Measurements from ENCODE around the gene TMEM130.

TMEM130 gene

GRCh38 chr7:98828368-98828767, 41.4 kb downstream of the TMEM130 start:
- no peaks in the 10 kb centered on the region for H3K36me3 ChIP-seq (ENCODE audit: control insufficient read depth, insufficient read depth, low read length)
- no peak overlapping the region for H3K4me3 ChIP-seq (ENCODE audit: low read depth, low read length)
- H3K9me3 ChIP-seq (ENCODE audit: control insufficient read depth, insufficient read depth, low read length) = no peaks in the 10 kb centered on the region
- no peak overlapping the region for H3K9ac ChIP-seq (ENCODE audit: low read depth, low read length)
- H3K4me1 ChIP-seq (ENCODE audit: control insufficient read depth, insufficient read depth, low read length) = peaks cover 11% of the 10 kb centered on the region
- H3K27ac ChIP-seq (ENCODE audit: low read depth, low read length) = no peak overlapping the region
- no peaks in the 10 kb centered on the region for H3K27me3 ChIP-seq (ENCODE audit: control insufficient read depth, insufficient read depth, low read length)

- Histone ChIP-seq H3K36me3 (ENCODE audit: control insufficient read depth, insufficient read depth, low read length) (no peaks in the 10 kb centered on the region), H3K9ac (ENCODE audit: low read depth, low read length) (no peak overlapping the region), H3K27ac (ENCODE audit: low read depth, low read length) (no peak overlapping the region), H3K9me3 (ENCODE audit: control insufficient read depth, insufficient read depth, low read length) (no peaks in the 10 kb centered on the region), H3K4me1 (ENCODE audit: control insufficient read depth, insufficient read depth, low read length) (peaks cover 11% of the 10 kb centered on the region), H3K4me3 (ENCODE audit: low read depth, low read length) (no peak overlapping the region), H3K27me3 (ENCODE audit: control insufficient read depth, insufficient read depth, low read length) (no peaks in the 10 kb centered on the region)
These were observed 42.6 kb downstream of the TMEM130 start for GRCh38 chr7:98827258-98827657.

DNA sequence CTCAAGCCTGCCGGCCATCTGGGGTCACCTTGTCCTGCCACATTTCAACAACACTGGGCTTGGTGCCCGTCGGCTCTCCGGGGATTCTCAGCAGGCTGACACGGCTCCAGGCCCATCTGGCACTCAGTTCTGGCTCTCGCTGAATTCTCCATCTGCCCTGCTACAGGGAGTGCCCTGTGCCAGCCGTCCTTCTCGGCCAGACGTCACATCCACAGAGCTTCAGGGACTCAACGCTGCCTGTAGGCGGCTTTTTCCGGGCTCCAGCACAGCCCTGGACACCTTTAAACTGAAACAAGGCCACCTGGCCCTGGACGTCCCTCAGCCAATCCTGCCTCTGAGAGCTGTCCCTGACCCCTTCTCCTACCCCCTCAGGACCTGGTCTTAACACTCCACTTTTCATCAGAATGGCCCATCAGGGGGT, 43.0 kb downstream of the TMEM130 start:
- no peak overlapping the region for H3K9ac ChIP-seq (ENCODE audit: low read depth, low read length)

DNA sequence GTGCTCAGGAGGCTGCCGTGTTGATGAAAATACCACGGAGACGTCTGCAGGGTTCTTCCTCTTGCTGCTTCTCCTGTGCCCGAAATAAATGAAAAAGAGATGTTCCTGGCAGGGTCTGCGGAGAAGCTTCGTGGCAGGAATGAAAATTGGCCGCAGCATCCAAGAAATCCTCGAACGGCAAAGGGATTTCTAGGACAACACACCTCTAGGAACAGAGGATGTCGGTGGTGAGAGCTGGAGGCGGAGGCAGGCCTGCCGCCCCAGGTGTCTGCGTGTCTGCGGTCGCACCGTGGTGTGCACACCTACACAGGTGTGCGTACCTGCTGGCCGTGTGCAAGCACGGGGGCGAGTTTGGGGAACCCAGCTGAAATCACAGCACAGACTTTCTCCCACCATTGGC, 43.4 kb downstream of the TMEM130 start:
- no peaks in the 10 kb centered on the region for H3K36me3 ChIP-seq (ENCODE audit: control insufficient read depth, insufficient read depth, low read length)
- peaks cover 11% of the 10 kb centered on the region for H3K4me1 ChIP-seq (ENCODE audit: control insufficient read depth, insufficient read depth, low read length)
- H3K9me3 ChIP-seq (ENCODE audit: control insufficient read depth, insufficient read depth, low read length) = no peaks in the 10 kb centered on the region
- no peak overlapping the region for H3K4me3 ChIP-seq (ENCODE audit: low read depth, low read length)
- no peak overlapping the region for H3K9ac ChIP-seq (ENCODE audit: low read depth, low read length)
- no peak overlapping the region for H3K27ac ChIP-seq (ENCODE audit: low read depth, low read length)
- no peaks in the 10 kb centered on the region for H3K27me3 ChIP-seq (ENCODE audit: control insufficient read depth, insufficient read depth, low read length)

More for the DNA sequence above, 43.0 kb downstream of the TMEM130 start:
- no peak overlapping the region for H3K4me3 ChIP-seq (ENCODE audit: low read depth, low read length)
- H3K27ac ChIP-seq (ENCODE audit: low read depth, low read length) = no peak overlapping the region
- H3K4me1 ChIP-seq (ENCODE audit: control insufficient read depth, insufficient read depth, low read length) = peaks cover 11% of the 10 kb centered on the region
- H3K9me3 ChIP-seq (ENCODE audit: control insufficient read depth, insufficient read depth, low read length) = no peaks in the 10 kb centered on the region
- H3K27me3 ChIP-seq (ENCODE audit: control insufficient read depth, insufficient read depth, low read length) = no peaks in the 10 kb centered on the region
- no peaks in the 10 kb centered on the region for H3K36me3 ChIP-seq (ENCODE audit: control insufficient read depth, insufficient read depth, low read length)

- Histone ChIP-seq H3K4me3 (ENCODE audit: low read depth, low read length) (no peak overlapping the region), H3K9me3 (ENCODE audit: control insufficient read depth, insufficient read depth, low read length) (no peaks in the 10 kb centered on the region), H3K27ac (ENCODE audit: low read depth, low read length) (no peak overlapping the region), H3K4me1 (ENCODE audit: control insufficient read depth, insufficient read depth, low read length) (peaks cover 18% of the 10 kb centered on the region), H3K9ac (ENCODE audit: low read depth, low read length) (no peak overlapping the region), H3K36me3 (ENCODE audit: control insufficient read depth, insufficient read depth, low read length) (no peaks in the 10 kb centered on the region), H3K27me3 (ENCODE audit: control insufficient read depth, insufficient read depth, low read length) (no peaks in the 10 kb centered on the region)
These were observed 46.6 kb downstream of the TMEM130 start for GRCh38 chr7:98823226-98823625.

GRCh38 chr7:98821348-98821747, 48.5 kb downstream of the TMEM130 start:
- Histone ChIP-seq H3K4me1 (ENCODE audit: control insufficient read depth, insufficient read depth, low read length) (peaks cover 11% of the 10 kb centered on the region), H3K9ac (ENCODE audit: low read depth, low read length) (no peak overlapping the region)

DNA sequence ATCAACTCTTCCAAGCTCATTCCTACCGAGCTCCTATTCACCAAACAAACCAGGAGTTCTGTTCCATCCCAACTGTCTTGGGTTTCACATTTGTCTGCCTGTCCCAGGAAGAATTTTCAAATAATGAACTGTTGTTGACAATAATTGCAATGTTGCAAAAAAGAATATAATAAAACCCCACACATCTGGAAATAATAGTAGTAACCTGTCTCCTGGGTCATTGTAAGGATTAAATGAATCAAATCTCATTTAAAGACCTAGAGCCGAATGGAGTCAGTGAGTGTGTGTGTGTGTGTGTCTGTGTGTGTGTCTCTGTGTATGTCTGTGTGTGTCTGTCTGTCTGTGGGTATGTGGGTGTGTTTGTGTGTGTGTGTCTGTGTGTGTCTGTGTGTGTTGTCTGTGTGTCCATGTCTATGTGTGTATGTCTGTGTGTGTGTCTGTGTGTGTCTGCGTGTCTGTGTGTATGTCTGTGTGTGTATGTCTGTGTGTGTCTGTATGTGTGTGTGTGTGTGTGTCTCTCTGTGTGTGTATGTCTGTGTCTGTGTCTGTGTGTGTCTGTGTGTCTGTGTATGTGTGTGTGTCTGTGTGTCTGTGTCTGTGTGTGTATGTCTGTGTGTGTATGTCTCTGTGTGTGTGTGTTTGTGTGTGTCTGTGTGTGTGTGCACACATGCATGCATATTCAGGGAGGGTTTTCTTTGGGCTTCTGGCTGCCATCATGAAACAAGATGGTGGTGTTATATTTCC, 52.7 kb downstream of the TMEM130 start:
- Histone ChIP-seq H3K4me1 (ENCODE audit: control insufficient read depth, insufficient read depth, low read length) (peaks cover 7% of the 10 kb centered on the region; the same call in 1 of the 2 replicates), H3K9me3 (ENCODE audit: control insufficient read depth, insufficient read depth, low read length) (no peaks in the 10 kb centered on the region), H3K9ac (ENCODE audit: low read depth, low read length) (no peak overlapping the region), H3K4me3 (ENCODE audit: low read depth, low read length) (no peak overlapping the region), H3K27ac (ENCODE audit: low read depth, low read length) (no peak overlapping the region), H3K36me3 (ENCODE audit: control insufficient read depth, insufficient read depth, low read length) (no peaks in the 10 kb centered on the region), H3K27me3 (ENCODE audit: control insufficient read depth, insufficient read depth, low read length) (no peaks in the 10 kb centered on the region)

More at GRCh38 chr7:98821348-98821747, 48.5 kb downstream of the TMEM130 start:
- Histone ChIP-seq H3K27me3 (ENCODE audit: control insufficient read depth, insufficient read depth, low read length) (no peaks in the 10 kb centered on the region), H3K9me3 (ENCODE audit: control insufficient read depth, insufficient read depth, low read length) (no peaks in the 10 kb centered on the region), H3K4me3 (ENCODE audit: low read depth, low read length) (no peak overlapping the region), H3K36me3 (ENCODE audit: control insufficient read depth, insufficient read depth, low read length) (no peaks in the 10 kb centered on the region), H3K27ac (ENCODE audit: low read depth, low read length) (no peak overlapping the region)

DNA sequence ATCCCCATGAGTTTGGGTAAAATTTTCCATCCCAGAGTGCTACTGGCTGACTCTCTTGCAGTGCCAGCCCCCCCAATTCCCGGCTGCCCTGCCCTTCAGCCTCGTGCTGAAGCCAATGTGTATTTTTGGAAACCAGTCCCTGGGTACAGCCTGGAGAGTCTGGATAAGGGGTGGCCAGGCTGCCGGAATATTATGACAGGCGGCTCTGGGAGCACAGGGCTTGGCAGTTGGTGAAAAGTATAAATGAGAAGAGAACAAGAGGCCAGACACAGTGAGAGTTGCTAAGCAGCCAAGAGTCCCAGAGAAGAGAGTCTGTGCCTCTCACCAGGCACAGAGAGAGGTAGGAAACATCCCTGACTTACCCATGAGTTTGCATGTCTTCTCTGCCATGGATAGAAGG, 53.6 kb downstream of the TMEM130 start:
- H3K9me3 ChIP-seq (ENCODE audit: control insufficient read depth, insufficient read depth, low read length) = peaks cover 2% of the 10 kb centered on the region; the same call in 1 of the 2 replicates
- no peak overlapping the region for H3K27ac ChIP-seq (ENCODE audit: low read depth, low read length)
- peaks cover 7% of the 10 kb centered on the region; the same call in 1 of the 2 replicates for H3K4me1 ChIP-seq (ENCODE audit: control insufficient read depth, insufficient read depth, low read length)
- H3K27me3 ChIP-seq (ENCODE audit: control insufficient read depth, insufficient read depth, low read length) = no peaks in the 10 kb centered on the region
- no peaks in the 10 kb centered on the region for H3K36me3 ChIP-seq (ENCODE audit: control insufficient read depth, insufficient read depth, low read length)
- H3K4me3 ChIP-seq (ENCODE audit: low read depth, low read length) = no peak overlapping the region
- H3K9ac ChIP-seq (ENCODE audit: low read depth, low read length) = no peak overlapping the region

DNA sequence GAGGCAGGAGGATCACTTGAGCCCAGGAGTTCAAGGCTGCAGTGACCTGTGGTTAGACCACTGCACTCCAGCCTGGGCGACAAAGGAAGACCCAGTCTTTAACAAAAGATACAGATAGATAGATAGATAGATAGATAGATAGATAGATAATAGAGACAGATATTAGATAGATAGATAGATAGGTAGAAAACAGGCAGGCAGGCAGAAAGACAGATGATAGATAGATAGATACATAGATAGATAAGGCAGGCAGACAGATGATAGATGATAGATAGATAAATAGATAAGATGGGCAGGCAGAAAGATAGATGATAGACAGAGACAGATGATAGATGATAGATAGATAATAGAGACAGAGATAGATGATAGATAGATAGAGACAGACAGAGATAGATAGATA, 54.5 kb downstream of the TMEM130 start:
- Histone ChIP-seq H3K27me3 (ENCODE audit: control insufficient read depth, insufficient read depth, low read length) (no peaks in the 10 kb centered on the region), H3K4me1 (ENCODE audit: control insufficient read depth, insufficient read depth, low read length) (peaks cover 7% of the 10 kb centered on the region; the same call in 1 of the 2 replicates), H3K9ac (ENCODE audit: low read depth, low read length) (no peak overlapping the region), H3K36me3 (ENCODE audit: control insufficient read depth, insufficient read depth, low read length) (no peaks in the 10 kb centered on the region), H3K27ac (ENCODE audit: low read depth, low read length) (no peak overlapping the region), H3K9me3 (ENCODE audit: control insufficient read depth, insufficient read depth, low read length) (peaks cover 3% of the 10 kb centered on the region; the same call in 1 of the 2 replicates), H3K4me3 (ENCODE audit: low read depth, low read length) (no peak overlapping the region)

DNA sequence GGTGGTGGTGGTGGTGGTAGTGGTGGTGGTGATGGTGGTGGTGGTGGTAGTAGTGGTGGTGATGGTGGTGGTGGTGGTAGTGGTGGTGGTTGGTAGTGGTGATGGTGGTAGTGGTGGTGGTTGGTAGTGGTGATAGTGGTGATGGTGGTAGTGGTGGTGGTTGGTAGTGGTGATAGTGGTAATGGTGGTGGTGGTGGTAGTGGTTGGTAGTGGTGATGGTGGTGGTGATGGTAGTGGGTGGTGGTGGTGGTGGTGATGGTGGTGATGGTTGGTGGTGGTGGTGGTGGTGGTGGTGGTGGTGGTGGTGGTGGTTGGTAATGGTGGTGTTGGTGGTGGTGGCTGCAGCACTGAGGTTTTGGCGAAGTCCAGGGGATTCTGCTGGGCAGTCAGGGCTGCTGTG, 58.5 kb downstream of the TMEM130 start:
- Histone ChIP-seq H3K4me1 (ENCODE audit: control insufficient read depth, insufficient read depth, low read length) (no peaks in the 10 kb centered on the region), H3K36me3 (ENCODE audit: control insufficient read depth, insufficient read depth, low read length) (no peaks in the 10 kb centered on the region), H3K27me3 (ENCODE audit: control insufficient read depth, insufficient read depth, low read length) (no peaks in the 10 kb centered on the region), H3K27ac (ENCODE audit: low read depth, low read length) (no peak overlapping the region), H3K4me3 (ENCODE audit: low read depth, low read length) (no peak overlapping the region), H3K9me3 (ENCODE audit: control insufficient read depth, insufficient read depth, low read length) (peaks cover 3% of the 10 kb centered on the region; the same call in 1 of the 2 replicates), H3K9ac (ENCODE audit: low read depth, low read length) (no peak overlapping the region)

DNA sequence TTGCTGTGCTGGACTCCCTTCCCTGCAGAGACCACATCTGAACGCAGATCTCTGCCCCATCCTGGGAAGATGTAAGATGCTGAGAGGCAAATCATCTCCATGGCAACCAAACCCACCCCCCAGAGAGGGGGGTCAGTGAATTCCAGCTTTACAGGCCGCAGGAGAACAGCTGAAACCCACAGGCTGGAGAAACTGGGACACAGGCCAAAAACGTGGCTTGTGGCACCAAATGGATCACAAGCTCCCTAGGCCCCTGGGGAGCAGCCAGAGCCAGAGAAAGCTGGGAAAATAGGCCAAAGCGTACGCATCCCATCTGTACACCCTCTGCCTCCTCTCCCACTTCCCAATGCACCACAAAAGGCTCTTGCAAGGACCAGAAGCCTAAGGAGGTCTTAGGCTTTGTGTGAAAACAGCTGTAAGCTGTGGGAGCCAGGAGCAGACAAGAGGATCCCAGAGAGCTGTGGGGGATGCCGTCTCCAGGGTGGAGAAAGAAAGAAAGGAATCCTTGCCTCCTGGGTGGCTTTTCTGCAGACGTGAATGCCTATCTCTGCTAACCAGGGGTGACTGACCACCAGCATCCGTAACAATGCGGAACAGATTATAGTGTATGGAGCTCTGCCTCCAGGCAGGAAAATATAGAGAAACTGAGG, 59.5 kb downstream of the TMEM130 start:
- Histone ChIP-seq H3K4me3 (ENCODE audit: low read depth, low read length) (no peak overlapping the region), H3K4me1 (ENCODE audit: control insufficient read depth, insufficient read depth, low read length) (no peaks in the 10 kb centered on the region), H3K27me3 (ENCODE audit: control insufficient read depth, insufficient read depth, low read length) (no peaks in the 10 kb centered on the region), H3K9me3 (ENCODE audit: control insufficient read depth, insufficient read depth, low read length) (peaks cover 3% of the 10 kb centered on the region; the same call in 1 of the 2 replicates), H3K9ac (ENCODE audit: low read depth, low read length) (no peak overlapping the region), H3K27ac (ENCODE audit: low read depth, low read length) (peak overlapping the region; percentile 77), H3K36me3 (ENCODE audit: control insufficient read depth, insufficient read depth, low read length) (no peaks in the 10 kb centered on the region)
